ENCODE measurements around the gene DNAH5.

Gene DNAH5

GRCh38 chr5:13708906-13709305, 235.6 kb downstream of the DNAH5 start:
- no peak overlapping the region for H3K4me3 ChIP-seq (ENCODE audit: low read depth, low read length)
- H3K4me1 ChIP-seq: no peaks in the 10 kb centered on the region
- H3K36me3 ChIP-seq: no peaks in the 10 kb centered on the region
- no peak for DNase-seq
- no peaks in the 10 kb centered on the region for H3K9me3 ChIP-seq
- H3K27me3 ChIP-seq: no peaks in the 10 kb centered on the region
- no peak for TF ChIP-seq CTCF (IDR thresholded peaks at IDR 0.05; ENCODE audit: low read depth, low read length)

GRCh38 chr5:13708432-13708831, 236.1 kb downstream of the DNAH5 start:
- H3K9me3 ChIP-seq: no peaks in the 10 kb centered on the region
- no peaks in the 10 kb centered on the region for H3K27me3 ChIP-seq
- no peak for DNase-seq
- H3K36me3 ChIP-seq: no peaks in the 10 kb centered on the region
- no peak overlapping the region for H3K4me3 ChIP-seq (ENCODE audit: low read depth, low read length)
- no peaks in the 10 kb centered on the region for H3K4me1 ChIP-seq
- no peak for TF ChIP-seq CTCF (IDR thresholded peaks at IDR 0.05; ENCODE audit: low read depth, low read length)

GRCh38 chr5:13704396-13704795, 240.1 kb downstream of the DNAH5 start:
- no peak for DNase-seq
- no peak overlapping the region for H3K4me3 ChIP-seq (ENCODE audit: low read depth, low read length)
- H3K36me3 ChIP-seq: no peaks in the 10 kb centered on the region
- TF ChIP-seq CTCF (IDR thresholded peaks at IDR 0.05; ENCODE audit: low read depth, low read length): no peak
- no peaks in the 10 kb centered on the region for H3K9me3 ChIP-seq
- no peaks in the 10 kb centered on the region for H3K4me1 ChIP-seq
- no peaks in the 10 kb centered on the region for H3K27me3 ChIP-seq

GRCh38 chr5:13700626-13701025, 243.9 kb downstream of the DNAH5 start:
- no peak for DNase-seq
- no peaks in the 10 kb centered on the region for H3K36me3 ChIP-seq

GRCh38 chr5:13698885-13699284, 245.6 kb downstream of the DNAH5 start:
- no peaks in the 10 kb centered on the region for H3K36me3 ChIP-seq
- DNase-seq: no peak
- TF ChIP-seq CTCF (IDR thresholded peaks at IDR 0.05; ENCODE audit: low read depth, low read length): no peak

More at GRCh38 chr5:13700626-13701025, 243.9 kb downstream of the DNAH5 start:
- Histone ChIP-seq H3K9me3 (no peaks in the 10 kb centered on the region), H3K4me3 (ENCODE audit: low read depth, low read length) (no peak overlapping the region), H3K4me1 (no peaks in the 10 kb centered on the region), H3K27me3 (no peaks in the 10 kb centered on the region)
- no peak for TF ChIP-seq CTCF (IDR thresholded peaks at IDR 0.05; ENCODE audit: low read depth, low read length)

GRCh38 chr5:13695076-13695712, 249.3 kb downstream of the DNAH5 start:
- Histone ChIP-seq H3K4me3 (ENCODE audit: low read depth, low read length) (no peak overlapping the region), H3K9me3 (no peaks in the 10 kb centered on the region), H3K36me3 (no peaks in the 10 kb centered on the region), H3K4me1 (no peaks in the 10 kb centered on the region), H3K27me3 (no peaks in the 10 kb centered on the region)
- no peak for TF ChIP-seq CTCF (IDR thresholded peaks at IDR 0.05; ENCODE audit: low read depth, low read length)
- DNase-seq: no peak

More at GRCh38 chr5:13698885-13699284, 245.6 kb downstream of the DNAH5 start:
- Histone ChIP-seq H3K4me1 (no peaks in the 10 kb centered on the region), H3K4me3 (ENCODE audit: low read depth, low read length) (no peak overlapping the region), H3K27me3 (no peaks in the 10 kb centered on the region), H3K9me3 (no peaks in the 10 kb centered on the region)

Measured in BE2C (cell line).